WTC11 (cell line): Measurements from ENCODE around the gene ZNF681.

Experiments used
- ATF2 ChIP-seq: sonication (generic); formaldehyde crosslinking; IDR thresholded peaks from 2 replicates; pipeline ENCODE4 v1.8.1; 2022; ENCODE audit warnings: low read depth, missing genetic modification reagents, borderline replicate concordance
- CTCF ChIP-seq: fragments of 200-600 bp; IDR thresholded peaks from 2 replicates; pipeline ENCODE4 v1.8.0; 2022; ENCODE audit warnings: antibody characterized with exemption
- E2F1 ChIP-seq: sonication (generic); formaldehyde crosslinking; IDR thresholded peaks from 2 replicates; pipeline ENCODE4 v1.8.0; 2022; ENCODE audit warnings: mild to moderate bottlenecking, missing genetic modification reagents
- ELF4 ChIP-seq: sonication (generic); formaldehyde crosslinking; IDR thresholded peaks from 2 replicates; pipeline ENCODE4 v1.8.1; 2022; ENCODE audit warnings: low read depth, mild to moderate bottlenecking, moderate library complexity, missing genetic modification reagents
- EMX1 ChIP-seq: fragments of 250-450 bp; sonication (Bioruptor Pico); IDR thresholded peaks from 2 replicates; pipeline ENCODE4 v1.8.0; 2021; ENCODE audit warnings: mild to moderate bottlenecking
- GTF2I ChIP-seq: fragments of 250-450 bp; sonication (Bioruptor Pico); conservative IDR thresholded peaks from 2 replicates; pipeline ENCODE4 v1.4.0; 2021; ENCODE audit warnings: mild to moderate bottlenecking
- JAZF1 ChIP-seq: fragments of 250-450 bp; sonication (Bioruptor Pico); IDR thresholded peaks from 2 replicates; pipeline ENCODE4 v1.9.0; 2021; ENCODE audit warnings: moderate library complexity, mild to moderate bottlenecking, inconsistent platforms
- JUN ChIP-seq: sonication (generic); formaldehyde crosslinking; IDR thresholded peaks from 2 replicates; pipeline ENCODE4 v1.8.0; 2023; ENCODE audit warnings: mild to moderate bottlenecking, missing genetic modification reagents
- MAX ChIP-seq: sonication (generic); formaldehyde crosslinking; IDR thresholded peaks from 2 replicates; pipeline ENCODE4 v1.8.0; 2022; ENCODE audit warnings: mild to moderate bottlenecking, missing genetic modification reagents
- MXD4 ChIP-seq: fragments of 250-450 bp; sonication (Bioruptor Pico); IDR thresholded peaks from 2 replicates; pipeline ENCODE4 v1.8.0; 2021; ENCODE audit warnings: mild to moderate bottlenecking, moderate library complexity, borderline replicate concordance
- MYBL2 ChIP-seq: sonication (generic); formaldehyde crosslinking; IDR thresholded peaks from 2 replicates; pipeline ENCODE4 v1.8.1; 2023; ENCODE audit warnings: mild to moderate bottlenecking, moderate library complexity, missing genetic modification reagents
- NFYB ChIP-seq: sonication (generic); formaldehyde crosslinking; conservative IDR thresholded peaks from 2 replicates; pipeline ENCODE4 v1.8.0; 2022; ENCODE audit warnings: low read depth, missing genetic modification reagents
- RELA ChIP-seq: sonication (generic); formaldehyde crosslinking; IDR thresholded peaks from 2 replicates; pipeline ENCODE4 v1.8.1; 2022; ENCODE audit warnings: missing genetic modification reagents, mild to moderate bottlenecking, borderline replicate concordance
- ZMAT4 ChIP-seq: fragments of 250-450 bp; sonication (Bioruptor Pico); IDR thresholded peaks from 2 replicates; pipeline ENCODE4 v1.9.0; 2021; ENCODE audit warnings: mild to moderate bottlenecking

GRCh38 chr19:23792784-23793183, 34.1 kb upstream of the ZNF681 start:
- TF ChIP-seq JAZF1 (no peak), E2F1 (CRISPR knock-in tag) (no peak), ZMAT4 (no peak), CTCF (no peak), NFYB (CRISPR knock-in tag) (no peak), MAX (no peak), MXD4 (CRISPR knock-in tag) (no peak), EMX1 (CRISPR knock-in tag) (no peak), JUN (CRISPR knock-in tag) (no peak), ELF4 (CRISPR knock-in tag) (no peak), ATF2 (no peak), MYBL2 (CRISPR knock-in tag) (no peak), GTF2I (CRISPR knock-in tag) (no peak), RELA (CRISPR knock-in tag) (no peak)
